Measurements from ENCODE around the gene PRR29. TPM values are rescaled to one million over a fixed set of nuclear protein-coding genes. Genes with fewer than 3 reads are reported as not detected.

PRR29 gene
- total RNA-seq, 1 experiment from 2014 or later: 0.85 TPM

DNA sequence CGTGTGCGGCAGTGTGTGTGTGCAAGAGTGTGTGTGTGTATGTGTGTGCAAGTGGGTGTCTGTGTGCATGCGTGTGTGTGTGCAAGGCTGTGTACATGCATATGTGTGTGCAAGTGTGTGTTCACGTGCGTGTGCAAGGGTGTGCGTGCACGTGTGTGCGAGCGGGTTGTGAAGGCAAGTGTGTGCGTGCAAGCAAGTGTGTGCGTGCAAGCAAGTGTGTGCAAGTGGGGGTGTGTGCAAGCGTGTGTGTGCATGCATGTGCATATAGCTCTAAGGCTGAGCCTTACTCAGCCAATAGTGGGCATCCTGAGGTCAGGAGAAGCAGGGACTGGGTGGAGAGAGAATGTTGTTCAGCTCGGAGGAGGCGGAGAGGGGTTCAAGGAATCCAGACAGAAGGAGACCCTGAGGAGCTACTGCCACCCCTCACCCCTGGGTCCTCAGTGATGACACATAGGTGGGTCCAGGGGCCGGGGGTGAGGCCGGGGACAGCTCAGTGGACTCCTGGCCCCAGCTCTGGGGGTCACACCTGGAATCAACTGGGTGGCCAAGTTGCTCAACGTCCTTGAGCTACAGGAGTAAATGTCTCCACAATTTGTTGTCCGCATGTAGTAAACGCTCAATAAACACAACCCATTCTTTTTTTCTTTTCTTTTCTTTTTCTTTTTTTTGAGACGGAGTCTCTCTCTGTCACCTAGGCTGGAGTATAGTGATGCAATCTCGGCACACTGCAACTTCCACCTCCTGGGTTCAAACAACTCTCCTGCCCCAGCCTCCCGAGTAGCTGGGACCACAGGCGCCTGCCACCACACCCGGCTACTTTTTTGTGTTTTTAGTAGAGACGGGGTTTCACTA is 1.8 kb downstream of the PRR29 start:
- ATAC-seq: no peak
- TF ChIP-seq SMAD3 (CRISPR knock-in tag; IDR thresholded peaks at IDR 0.05; ENCODE audit: borderline replicate concordance) (no peak), KAT7 (CRISPR knock-in tag; IDR thresholded peaks at IDR 0.05; ENCODE audit: borderline replicate concordance) (no peak)
- TF ChIP-seq, protein P1, sequence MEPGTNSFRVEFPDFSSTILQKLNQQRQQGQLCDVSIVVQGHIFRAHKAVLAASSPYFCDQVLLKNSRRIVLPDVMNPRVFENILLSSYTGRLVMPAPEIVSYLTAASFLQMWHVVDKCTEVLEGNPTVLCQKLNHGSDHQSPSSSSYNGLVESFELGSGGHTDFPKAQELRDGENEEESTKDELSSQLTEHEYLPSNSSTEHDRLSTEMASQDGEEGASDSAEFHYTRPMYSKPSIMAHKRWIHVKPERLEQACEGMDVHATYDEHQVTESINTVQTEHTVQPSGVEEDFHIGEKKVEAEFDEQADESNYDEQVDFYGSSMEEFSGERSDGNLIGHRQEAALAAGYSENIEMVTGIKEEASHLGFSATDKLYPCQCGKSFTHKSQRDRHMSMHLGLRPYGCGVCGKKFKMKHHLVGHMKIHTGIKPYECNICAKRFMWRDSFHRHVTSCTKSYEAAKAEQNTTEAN (CRISPR knock-in tag; IDR thresholded peaks at IDR 0.05): peak; percentile 99
- TF ChIP-seq, protein P2, sequence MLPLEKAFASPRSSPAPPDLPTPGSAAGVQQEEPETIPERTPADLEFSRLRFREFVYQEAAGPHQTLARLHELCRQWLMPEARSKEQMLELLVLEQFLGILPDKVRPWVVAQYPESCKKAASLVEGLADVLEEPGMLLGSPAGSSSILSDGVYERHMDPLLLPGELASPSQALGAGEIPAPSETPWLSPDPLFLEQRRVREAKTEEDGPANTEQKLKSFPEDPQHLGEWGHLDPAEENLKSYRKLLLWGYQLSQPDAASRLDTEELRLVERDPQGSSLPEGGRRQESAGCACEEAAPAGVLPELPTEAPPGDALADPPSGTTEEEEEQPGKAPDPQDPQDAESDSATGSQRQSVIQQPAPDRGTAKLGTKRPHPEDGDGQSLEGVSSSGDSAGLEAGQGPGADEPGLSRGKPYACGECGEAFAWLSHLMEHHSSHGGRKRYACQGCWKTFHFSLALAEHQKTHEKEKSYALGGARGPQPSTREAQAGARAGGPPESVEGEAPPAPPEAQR (CRISPR knock-in tag; IDR thresholded peaks at IDR 0.05): no peak
- peaks cover 16% of the 10 kb centered on the region for H3K4me1 Mint-ChIP-seq
- ChIA-PET POLR2A (no interaction called here), CTCF (interaction anchor here (1.3 to 8.7 kb wide), 4 partner anchors 10 to 81 kb away, joined by 7 to 46 read pairs (median 13); partner anchors contain the start of gene GH1)
- H3K4me3 Mint-ChIP-seq: peak overlapping the region; percentile 86
- peaks cover 33% of the 10 kb centered on the region for H3K27me3 Mint-ChIP-seq (ENCODE audit: low read depth)
- H3K27ac Mint-ChIP-seq: peak overlapping the region; percentile 73; the same call in 1 of the 2 replicates
- no peaks in the 10 kb centered on the region for H3K9me3 Mint-ChIP-seq
- no peaks in the 10 kb centered on the region for H3K36me3 Mint-ChIP-seq
- DNase-seq (ENCODE audit: low spot score): no peak

DNA sequence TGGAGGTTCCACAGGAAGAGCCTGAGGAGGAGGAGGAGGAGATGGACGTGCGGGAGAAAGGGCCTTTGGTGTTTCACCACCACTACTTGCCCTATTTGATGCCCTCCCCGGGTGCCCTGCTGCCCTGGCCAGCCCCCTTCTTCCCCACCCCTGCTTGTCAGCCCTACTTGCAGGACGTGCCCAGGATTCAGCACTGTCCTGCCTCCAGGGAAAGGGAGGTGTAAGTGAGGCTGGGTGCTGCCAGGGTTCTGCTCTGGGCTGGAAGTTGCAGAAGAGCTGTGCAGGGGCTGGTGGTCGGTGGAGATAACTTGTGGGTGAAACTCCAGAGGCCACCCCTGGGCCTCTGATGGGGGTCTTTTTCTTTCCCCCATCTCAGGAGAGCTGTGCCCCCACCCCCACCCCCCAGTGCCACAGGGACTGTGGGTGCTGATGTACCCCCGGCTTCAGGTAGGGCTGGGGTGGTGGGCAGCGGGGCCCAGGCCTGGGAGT is 3.0 kb downstream of the PRR29 start:
- H3K4me1 Mint-ChIP-seq: peaks cover 19% of the 10 kb centered on the region
- peaks cover 29% of the 10 kb centered on the region for H3K27me3 Mint-ChIP-seq (ENCODE audit: low read depth)
- no peaks in the 10 kb centered on the region for H3K36me3 Mint-ChIP-seq
- no peak for DNase-seq (ENCODE audit: low spot score)
- H3K4me3 Mint-ChIP-seq: no peak overlapping the region
- ChIA-PET CTCF (interaction anchor here (0.7 to 1.6 kb wide), 4 partner anchors 15 to 92 kb away, joined by 3 to 4 read pairs (median 3); no protein-coding TSS in a partner anchor), POLR2A (no interaction called here)
- no peak overlapping the region for H3K27ac Mint-ChIP-seq
- TF ChIP-seq FOXK1 (CRISPR knock-in tag; IDR thresholded peaks at IDR 0.05) (no peak), FOXJ3 (CRISPR knock-in tag; IDR thresholded peaks at IDR 0.05; ENCODE audit: borderline replicate concordance) (no peak), ZNF121 (CRISPR knock-in tag; IDR thresholded peaks at IDR 0.05) (no peak), ETV6 (CRISPR knock-in tag; IDR thresholded peaks at IDR 0.05) (no peak), ATF1 (CRISPR knock-in tag; IDR thresholded peaks at IDR 0.05) (no peak), MXD4 (CRISPR knock-in tag; IDR thresholded peaks at IDR 0.05; ENCODE audit: borderline replicate concordance) (no peak), NR2C2 (CRISPR knock-in tag; IDR thresholded peaks at IDR 0.05) (no peak), EMX1 (CRISPR knock-in tag; IDR thresholded peaks at IDR 0.05) (no peak)
- TF ChIP-seq, protein P3, sequence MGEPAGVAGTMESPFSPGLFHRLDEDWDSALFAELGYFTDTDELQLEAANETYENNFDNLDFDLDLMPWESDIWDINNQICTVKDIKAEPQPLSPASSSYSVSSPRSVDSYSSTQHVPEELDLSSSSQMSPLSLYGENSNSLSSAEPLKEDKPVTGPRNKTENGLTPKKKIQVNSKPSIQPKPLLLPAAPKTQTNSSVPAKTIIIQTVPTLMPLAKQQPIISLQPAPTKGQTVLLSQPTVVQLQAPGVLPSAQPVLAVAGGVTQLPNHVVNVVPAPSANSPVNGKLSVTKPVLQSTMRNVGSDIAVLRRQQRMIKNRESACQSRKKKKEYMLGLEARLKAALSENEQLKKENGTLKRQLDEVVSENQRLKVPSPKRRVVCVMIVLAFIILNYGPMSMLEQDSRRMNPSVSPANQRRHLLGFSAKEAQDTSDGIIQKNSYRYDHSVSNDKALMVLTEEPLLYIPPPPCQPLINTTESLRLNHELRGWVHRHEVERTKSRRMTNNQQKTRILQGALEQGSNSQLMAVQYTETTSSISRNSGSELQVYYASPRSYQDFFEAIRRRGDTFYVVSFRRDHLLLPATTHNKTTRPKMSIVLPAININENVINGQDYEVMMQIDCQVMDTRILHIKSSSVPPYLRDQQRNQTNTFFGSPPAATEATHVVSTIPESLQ (CRISPR knock-in tag; IDR thresholded peaks at IDR 0.05): no peak
- TF ChIP-seq, protein P4, sequence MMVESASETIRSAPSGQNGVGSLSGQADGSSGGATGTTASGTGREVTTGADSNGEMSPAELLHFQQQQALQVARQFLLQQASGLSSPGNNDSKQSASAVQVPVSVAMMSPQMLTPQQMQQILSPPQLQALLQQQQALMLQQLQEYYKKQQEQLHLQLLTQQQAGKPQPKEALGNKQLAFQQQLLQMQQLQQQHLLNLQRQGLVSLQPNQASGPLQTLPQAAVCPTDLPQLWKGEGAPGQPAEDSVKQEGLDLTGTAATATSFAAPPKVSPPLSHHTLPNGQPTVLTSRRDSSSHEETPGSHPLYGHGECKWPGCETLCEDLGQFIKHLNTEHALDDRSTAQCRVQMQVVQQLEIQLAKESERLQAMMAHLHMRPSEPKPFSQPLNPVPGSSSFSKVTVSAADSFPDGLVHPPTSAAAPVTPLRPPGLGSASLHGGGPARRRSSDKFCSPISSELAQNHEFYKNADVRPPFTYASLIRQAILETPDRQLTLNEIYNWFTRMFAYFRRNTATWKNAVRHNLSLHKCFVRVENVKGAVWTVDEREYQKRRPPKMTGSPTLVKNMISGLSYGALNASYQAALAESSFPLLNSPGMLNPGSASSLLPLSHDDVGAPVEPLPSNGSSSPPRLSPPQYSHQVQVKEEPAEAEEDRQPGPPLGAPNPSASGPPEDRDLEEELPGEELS (CRISPR knock-in tag; IDR thresholded peaks at IDR 0.05): no peak
- TF ChIP-seq, protein P5, sequence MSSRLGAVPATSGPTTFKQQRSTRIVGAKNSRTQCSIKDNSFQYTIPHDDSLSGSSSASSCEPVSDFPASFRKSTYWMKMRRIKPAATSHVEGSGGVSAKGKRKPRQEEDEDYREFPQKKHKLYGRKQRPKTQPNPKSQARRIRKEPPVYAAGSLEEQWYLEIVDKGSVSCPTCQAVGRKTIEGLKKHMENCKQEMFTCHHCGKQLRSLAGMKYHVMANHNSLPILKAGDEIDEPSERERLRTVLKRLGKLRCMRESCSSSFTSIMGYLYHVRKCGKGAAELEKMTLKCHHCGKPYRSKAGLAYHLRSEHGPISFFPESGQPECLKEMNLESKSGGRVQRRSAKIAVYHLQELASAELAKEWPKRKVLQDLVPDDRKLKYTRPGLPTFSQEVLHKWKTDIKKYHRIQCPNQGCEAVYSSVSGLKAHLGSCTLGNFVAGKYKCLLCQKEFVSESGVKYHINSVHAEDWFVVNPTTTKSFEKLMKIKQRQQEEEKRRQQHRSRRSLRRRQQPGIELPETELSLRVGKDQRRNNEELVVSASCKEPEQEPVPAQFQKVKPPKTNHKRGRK (CRISPR knock-in tag; IDR thresholded peaks at IDR 0.05; ENCODE audit: borderline replicate concordance): no peak
- TF ChIP-seq, protein P6, sequence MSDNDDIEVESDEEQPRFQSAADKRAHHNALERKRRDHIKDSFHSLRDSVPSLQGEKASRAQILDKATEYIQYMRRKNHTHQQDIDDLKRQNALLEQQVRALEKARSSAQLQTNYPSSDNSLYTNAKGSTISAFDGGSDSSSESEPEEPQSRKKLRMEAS (CRISPR knock-in tag; IDR thresholded peaks at IDR 0.05): no peak
- no peaks in the 10 kb centered on the region for H3K9me3 Mint-ChIP-seq
- no peak for ATAC-seq

All from WTC11 (cell line).